Esophagus (tissue), 2 donors: Measurements from ENCODE around the gene SPTB. TPM values are rescaled to one million over a fixed set of nuclear protein-coding genes. Genes with fewer than 3 reads are reported as not detected.

Experiments
- H3K27ac ChIP-seq, 2 donors: one replicate each; pipeline ENCODE4 v1.5.1; 2013; ENCODE audit warnings: low read depth in 2 of 2, mild to moderate bottlenecking in 2 of 2, inconsistent platforms in 1 of 2, low read length in 1 of 2, moderate library complexity in 1 of 2
- H3K27me3 ChIP-seq, 2 donors: one replicate each; pipeline ENCODE4 v1.6.1; 2013; ENCODE audit warnings: low read length in 2 of 2, control low read depth in 1 of 2, mild to moderate bottlenecking in 1 of 2; ENCODE audit not compliant: insufficient read depth in 2 of 2, control insufficient read depth in 1 of 2
- H3K36me3 ChIP-seq, 2 donors: one replicate each; pipeline ENCODE4 v1.6.1; 2013; ENCODE audit warnings: low read length in 1 of 2; ENCODE audit not compliant: control insufficient read depth in 2 of 2, insufficient read depth in 2 of 2
- H3K4me1 ChIP-seq, 2 donors: one replicate each; pipeline ENCODE4 v1.6.1; 2013; ENCODE audit warnings: low read length in 1 of 2; ENCODE audit not compliant: control insufficient read depth in 2 of 2, insufficient read depth in 2 of 2
- H3K4me3 ChIP-seq, 2 donors: one replicate each; pipeline ENCODE4 v1.5.1; 2013; ENCODE audit warnings: low read length in 2 of 2, mild to moderate bottlenecking in 2 of 2, low read depth in 1 of 2, moderate library complexity in 1 of 2
- H3K9me3 ChIP-seq, 2 donors: one replicate each; pipeline ENCODE4 v1.6.1; 2013; ENCODE audit warnings: mild to moderate bottlenecking in 2 of 2, low read depth in 1 of 2, low read length in 1 of 2, moderate library complexity in 1 of 2; ENCODE audit not compliant: control insufficient read depth in 2 of 2, insufficient read depth in 1 of 2
- WGBS, 2 donors: extraction: QIAGEN DNeasy Blood & Tissue Kit; methylation state at CpG; one replicate each; pipeline ENCODE4 v1.1.7; 2013; 5-methylcytosine and 5-hydroxymethylcytosine counted together
- polyA plus RNA-seq, 2 donors: library from polyadenylated mRNA; stranded (reverse); fragments of 200-250 nt; gene quantifications; one replicate each; pipeline ENCODE4 v1.2.3, GENCODE V29; 2013
- donor health status: healthy with polysubstance abuse.
- donor health status: Bipolar disorder and iron deficiency.

Gene SPTB
- polyA plus RNA-seq, 2 donors: 0.11 to 0.41 TPM

GRCh38 chr14:64804754-64805260 lies 74.9 kb downstream of the SPTB start:
- no peaks in the 10 kb centered on the region for H3K9me3 ChIP-seq
- 90% methylated on average over 12 of the region's 12 CpGs for WGBS, 2 donors
- H3K36me3 ChIP-seq: no peaks in the 10 kb centered on the region

GRCh38 chr14:64801800-64802199 lies 77.9 kb downstream of the SPTB start:
- Histone ChIP-seq H3K27me3 (no peaks in the 10 kb centered on the region), H3K36me3 (no peaks in the 10 kb centered on the region)
- 96 to 100% methylated on average over 1 of the region's 1 CpG for WGBS, 2 donors

More at GRCh38 chr14:64804754-64805260, 74.9 kb downstream of the SPTB start:
- Histone ChIP-seq H3K4me3 (no peak overlapping the region), H3K27ac (no peak overlapping the region), H3K4me1 (peaks cover 0 to 2% of the 10 kb centered on the region in 2 donors), H3K27me3 (no peaks in the 10 kb centered on the region)

GRCh38 chr14:64801046-64801445 lies 78.7 kb downstream of the SPTB start:
- H3K9me3 ChIP-seq: no peaks in the 10 kb centered on the region
- 86 to 88% methylated on average over 11 of the region's 11 CpGs for WGBS, 2 donors
- H3K4me3 ChIP-seq: no peak overlapping the region

More at GRCh38 chr14:64801800-64802199, 77.9 kb downstream of the SPTB start:
- H3K27ac ChIP-seq: no peak overlapping the region
- peaks cover 0 to 2% of the 10 kb centered on the region in 2 donors for H3K4me1 ChIP-seq
- H3K4me3 ChIP-seq: no peak overlapping the region
- no peaks in the 10 kb centered on the region for H3K9me3 ChIP-seq

GRCh38 chr14:64800000-64800399 lies 79.7 kb downstream of the SPTB start:
- H3K4me3 ChIP-seq: no peak overlapping the region
- H3K27ac ChIP-seq: no peak overlapping the region
- no peaks in the 10 kb centered on the region for H3K9me3 ChIP-seq
- WGBS, 2 donors: 69 to 72% methylated on average over 3 of the region's 3 CpGs
- no peaks in the 10 kb centered on the region for H3K4me1 ChIP-seq
- no peaks in the 10 kb centered on the region for H3K27me3 ChIP-seq
- H3K36me3 ChIP-seq: no peaks in the 10 kb centered on the region

More at GRCh38 chr14:64801046-64801445, 78.7 kb downstream of the SPTB start:
- Histone ChIP-seq H3K4me1 (no peaks in the 10 kb centered on the region), H3K27ac (no peak overlapping the region), H3K36me3 (no peaks in the 10 kb centered on the region), H3K27me3 (no peaks in the 10 kb centered on the region)

- 94 to 96% methylated on average over 10 of the region's 10 CpGs for WGBS, 2 donors
- Histone ChIP-seq H3K27me3 (no peaks in the 10 kb centered on the region), H3K27ac (no peak overlapping the region), H3K4me1 (no peaks in the 10 kb centered on the region), H3K4me3 (no peak overlapping the region), H3K9me3 (no peaks in the 10 kb centered on the region), H3K36me3 (no peaks in the 10 kb centered on the region)
These were observed 80.2 kb downstream of the SPTB start for GRCh38 chr14:64799555-64799954.

- H3K4me1 ChIP-seq: no peaks in the 10 kb centered on the region
- no peaks in the 10 kb centered on the region for H3K36me3 ChIP-seq
- H3K27me3 ChIP-seq: no peaks in the 10 kb centered on the region
- no peak overlapping the region for H3K27ac ChIP-seq
- no peaks in the 10 kb centered on the region for H3K9me3 ChIP-seq
- H3K4me3 ChIP-seq: no peak overlapping the region
- 92 to 94% methylated on average over 11 of the region's 11 CpGs for whole genome bisulfite sequencing, 2 donors
These were observed 83.3 kb downstream of the SPTB start for GRCh38 chr14:64796369-64796768.

- Histone ChIP-seq H3K9me3 (no peaks in the 10 kb centered on the region), H3K36me3 (no peaks in the 10 kb centered on the region), H3K27me3 (no peaks in the 10 kb centered on the region), H3K4me3 (no peak overlapping the region), H3K4me1 (no peaks in the 10 kb centered on the region), H3K27ac (no peak overlapping the region)
- 86% methylated on average over 3 of the region's 3 CpGs for WGBS, 2 donors
These were observed 83.8 kb downstream of the SPTB start for GRCh38 chr14:64795921-64796320.

- WGBS, 2 donors: 94 to 96% methylated on average over 16 of the region's 16 CpGs
- H3K4me1 ChIP-seq: no peaks in the 10 kb centered on the region
- no peaks in the 10 kb centered on the region for H3K9me3 ChIP-seq
- no peak overlapping the region for H3K4me3 ChIP-seq
- no peaks in the 10 kb centered on the region for H3K36me3 ChIP-seq
- H3K27me3 ChIP-seq: no peaks in the 10 kb centered on the region
- H3K27ac ChIP-seq: no peak overlapping the region
These were observed 84.5 kb downstream of the SPTB start for GRCh38 chr14:64795211-64795610.

- Histone ChIP-seq H3K4me3 (no peak overlapping the region), H3K36me3 (no peaks in the 10 kb centered on the region), H3K27me3 (no peaks in the 10 kb centered on the region), H3K9me3 (no peaks in the 10 kb centered on the region), H3K4me1 (no peaks in the 10 kb centered on the region), H3K27ac (no peak overlapping the region)
- 92 to 94% methylated on average over 26 of the region's 26 CpGs for WGBS, 2 donors
These were observed 86.7 kb downstream of the SPTB start for GRCh38 chr14:64792871-64793560.

- H3K9me3 ChIP-seq: no peaks in the 10 kb centered on the region
- H3K4me3 ChIP-seq: no peak overlapping the region
- H3K27ac ChIP-seq: no peak overlapping the region
- no peaks in the 10 kb centered on the region for H3K36me3 ChIP-seq
- 74 to 83% methylated on average over 4 of the region's 4 CpGs for WGBS, 2 donors
- no peaks in the 10 kb centered on the region for H3K4me1 ChIP-seq
- no peaks in the 10 kb centered on the region for H3K27me3 ChIP-seq
These were observed 87.5 kb downstream of the SPTB start for GRCh38 chr14:64792231-64792630.
